OCI-LY7 (cell line): ENCODE results near the gene IMMT. TPM values are rescaled to one million over a fixed set of nuclear protein-coding genes. Genes with fewer than 3 reads are reported as not detected.

Experiments
- BruUV-seq: library from RNA; stranded (reverse); fragments of 400-500 nt; replicated peaks from 2 replicates; lab custom pipeline; 2021; lab: Mats Ljungman, UMichigan
- CTCF ChIA-PET: fragments of 300-600 bp; sonication (Branson Sonifier 250); formaldehyde crosslinking; loops from one replicate; lab custom pipeline; 2022; ENCODE audit warnings: antibody characterized with exemption; ENCODE audit not compliant: unreplicated experiment; lab: Charles Lee
- POLR2A ChIA-PET: fragments of 300-600 bp; sonication (Branson Sonifier 250); formaldehyde crosslinking; loops from one replicate; lab custom pipeline; 2022; ENCODE audit warnings: antibody characterized with exemption; lab: Charles Lee
- DNase-seq: peaks from one replicate; pipeline ENCODE4 v3.0.0-alpha.2; 2015; ENCODE audit warnings: low spot score
- H2AFZ ChIP-seq: fragments of 200-600 bp; sonication (generic), shearing (Covaris generic); 2 replicates; pipeline ENCODE4 v1.6.1; 2014; ENCODE audit warnings: mild to moderate bottlenecking, antibody characterized with exemption, low read length, moderate library complexity
- H3K27ac ChIP-seq: fragments of 200-600 bp; sonication (generic); 2 replicates; pipeline ENCODE4 v1.5.1; 2014; ENCODE audit warnings: mixed run types, low read depth, mild to moderate bottlenecking, moderate library complexity, low read length, inconsistent platforms; ENCODE audit not compliant: poor library complexity, severe bottlenecking
- H3K36me3 ChIP-seq: fragments of 200-600 bp; sonication (generic); 2 replicates; pipeline ENCODE4 v1.6.1; 2014; ENCODE audit warnings: mild to moderate bottlenecking, antibody characterized with exemption, low read length, moderate library complexity, mixed read lengths; ENCODE audit not compliant: insufficient read depth
- H3K4me1 ChIP-seq: fragments of 200-600 bp; sonication (generic); 2 replicates; pipeline ENCODE4 v1.5.1; 2014; ENCODE audit warnings: mild to moderate bottlenecking, low read length; ENCODE audit not compliant: insufficient read depth, poor library complexity, severe bottlenecking
- H3K4me2 ChIP-seq: fragments of 200-600 bp; sonication (generic); 2 replicates; pipeline ENCODE4 v1.6.1; 2014; ENCODE audit warnings: mild to moderate bottlenecking, low read length
- H3K4me3 ChIP-seq: fragments of 200-600 bp; sonication (generic); 2 replicates; pipeline ENCODE4 v1.5.1; 2014; ENCODE audit warnings: mild to moderate bottlenecking, low read depth, low read length; ENCODE audit not compliant: poor library complexity, severe bottlenecking
- H3K79me2 ChIP-seq: fragments of 200-600 bp; sonication (generic); 2 replicates; pipeline ENCODE4 v1.6.1; 2016; ENCODE audit warnings: low read depth, mild to moderate bottlenecking, low read length, moderate library complexity, mixed read lengths; ENCODE audit not compliant: insufficient read depth
- H3K9me2 ChIP-seq: fragments of 200-600 bp; sonication (generic); 2 replicates; pipeline ENCODE4 v1.6.1; 2016; ENCODE audit warnings: mild to moderate bottlenecking, low read length, mixed read lengths; ENCODE audit not compliant: insufficient read depth
- H3K9me3 ChIP-seq: fragments of 200-600 bp; sonication (generic); 2 replicates; pipeline ENCODE4 v1.6.1; 2014; ENCODE audit warnings: mild to moderate bottlenecking, mixed run types, low read length, mixed read lengths
- H4K20me1 ChIP-seq: fragments of 200-600 bp; sonication (generic); 2 replicates; pipeline ENCODE4 v1.6.1; 2014; ENCODE audit warnings: mild to moderate bottlenecking, antibody characterized with exemption, low read length, moderate library complexity, mixed read lengths; ENCODE audit not compliant: insufficient read depth
- CTCF ChIP-seq: fragments of 200-600 bp; sonication (generic); conservative IDR thresholded peaks from 2 replicates; pipeline ENCODE4 v1.5.1; 2014; ENCODE audit warnings: mild to moderate bottlenecking, antibody characterized with exemption, low read length, moderate library complexity, mixed read lengths
- EZH2phosphoT487 ChIP-seq: fragments of 200-600 bp; sonication (generic); IDR thresholded peaks from 2 replicates; pipeline ENCODE4 v1.6.1; 2018; ENCODE audit warnings: low read depth, borderline replicate concordance, mild to moderate bottlenecking, mixed run types, antibody characterized with exemption, low read length, moderate library complexity, mixed read lengths
- intact Hi-C: fragments of 100-400 bp; cut with micrococcal nuclease; formaldehyde crosslinking; loops from one replicate; pipeline ENCODE4 v1.10.0; 2022; ENCODE audit not compliant: unreplicated experiment
- total RNA-seq, 2 experiments: library from RNA; depleted of rRNA in 1 of 2; stranded (reverse); fragments of >200 nt in 1 of 2; shearing (Covaris generic) in 1 of 2; gene quantifications; 2 replicates each; pipeline ENCODE4 v1.2.3, GENCODE V29; 2014 to 2022

Gene IMMT
- total RNA-seq, 2 experiments from 2014 or later, result 77.3 to 128 TPM

DNA sequence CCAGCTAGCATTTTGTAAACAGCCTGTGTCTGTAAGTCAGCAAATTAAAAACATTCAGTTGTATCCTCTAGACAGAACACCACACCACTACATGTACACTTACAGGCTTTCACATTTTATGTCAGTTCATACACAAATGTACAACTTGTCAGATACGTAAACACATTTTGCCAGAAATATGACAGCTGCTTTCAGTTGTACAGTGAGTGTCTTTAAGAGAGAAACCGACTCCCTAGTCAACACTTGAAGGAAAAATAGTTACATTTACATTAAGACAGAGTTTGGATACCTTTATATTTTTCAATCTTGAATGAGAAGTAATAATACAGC lies 19.2 kb upstream of the IMMT start:
- H3K9me3 ChIP-seq, result no peaks in the 10 kb centered on the region
- peaks cover 60% of the 10 kb centered on the region for H3K36me3 ChIP-seq
- H3K27ac ChIP-seq, result no peak overlapping the region
- no peaks in the 10 kb centered on the region for H4K20me1 ChIP-seq
- intact Hi-C loops, result no loop called here
- BruUV-seq, result no TSS peak
- no peaks in the 10 kb centered on the region for H3K79me2 ChIP-seq
- no peak overlapping the region for H2AFZ ChIP-seq
- H3K9me2 ChIP-seq, result no peaks in the 10 kb centered on the region
- CTCF ChIA-PET, result no interaction called here
- no peak overlapping the region for H3K4me2 ChIP-seq
- DNase-seq, result no peak
- POLR2A ChIA-PET, result interaction anchor here (0.6 to 1.8 kb wide), 5 partner anchors 11 to 226 kb away, joined by 3 to 7 read pairs (median 3); partner anchors contain the start of gene KDM3A
- TF ChIP-seq EZH2phosphoT487 (no peak), CTCF (no peak)
- H3K4me3 ChIP-seq, result no peak overlapping the region
- H3K4me1 ChIP-seq, result peaks cover 16% of the 10 kb centered on the region

DNA sequence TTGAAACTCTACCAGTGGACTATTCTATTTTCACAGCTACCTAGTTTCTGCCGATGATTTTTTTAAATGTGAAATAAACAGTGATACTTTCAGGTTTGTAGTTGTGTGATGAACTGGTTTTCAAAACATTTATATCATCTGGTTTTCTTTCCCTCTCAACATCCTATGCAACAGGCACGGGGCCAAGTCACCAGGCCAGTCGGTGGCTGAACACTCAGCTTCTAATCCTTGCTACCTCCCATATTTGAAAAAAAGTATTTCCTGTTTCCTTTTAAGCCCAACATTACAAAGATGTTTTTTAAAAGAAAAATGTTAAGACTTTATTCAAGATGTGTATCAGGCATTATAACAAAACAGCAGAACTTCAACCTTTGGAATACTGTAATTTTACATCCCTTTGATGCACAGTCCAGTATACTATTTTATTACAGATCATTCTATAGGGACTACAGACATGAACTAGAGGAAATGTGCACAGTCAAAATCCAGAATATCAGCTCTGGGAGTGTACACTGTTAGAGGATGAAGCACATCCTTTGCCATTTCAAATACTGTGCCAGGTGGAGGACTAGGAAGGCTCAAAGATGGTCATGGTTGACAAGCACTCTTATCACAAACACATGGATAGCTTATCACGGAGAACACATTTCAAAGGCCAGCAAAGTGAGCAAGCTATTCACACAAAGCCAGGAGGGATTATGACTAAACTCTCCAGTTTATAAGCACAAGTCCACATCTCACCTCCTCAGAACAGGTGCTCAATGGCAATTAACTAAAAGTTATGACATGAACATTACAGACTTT lies 18.6 kb upstream of the IMMT start:
- Histone ChIP-seq H3K4me1 (peaks cover 16% of the 10 kb centered on the region), H3K4me3 (no peak overlapping the region), H3K9me2 (no peaks in the 10 kb centered on the region), H3K36me3 (peaks cover 65% of the 10 kb centered on the region), H3K27ac (no peak overlapping the region), H2AFZ (no peak overlapping the region), H3K9me3 (no peaks in the 10 kb centered on the region), H3K4me2 (no peak overlapping the region), H4K20me1 (no peaks in the 10 kb centered on the region), H3K79me2 (no peaks in the 10 kb centered on the region)
- no TSS peak for BruUV-seq
- ChIA-PET POLR2A (interaction anchor here (1.0 to 1.3 kb wide), 3 partner anchors 11 to 227 kb away, joined by 3 to 4 read pairs (median 3); partner anchors contain the start of gene KDM3A), CTCF (no interaction called here)
- no peak for DNase-seq
- intact Hi-C loops, result no loop called here
- TF ChIP-seq CTCF (no peak), EZH2phosphoT487 (no peak)

GRCh38 chr2:86213056-86213455 lies 17.8 kb upstream of the IMMT start:
- Histone ChIP-seq H3K27ac (no peak overlapping the region), H3K4me2 (no peak overlapping the region), H3K4me1 (peaks cover 16% of the 10 kb centered on the region), H3K9me2 (no peaks in the 10 kb centered on the region), H3K4me3 (no peak overlapping the region), H3K9me3 (no peaks in the 10 kb centered on the region), H3K79me2 (no peaks in the 10 kb centered on the region), H4K20me1 (no peaks in the 10 kb centered on the region), H2AFZ (no peak overlapping the region), H3K36me3 (peaks cover 74% of the 10 kb centered on the region)
- TF ChIP-seq EZH2phosphoT487 (no peak), CTCF (no peak)
- CTCF ChIA-PET, result no interaction called here
- intact Hi-C loops, result no loop called here
- POLR2A ChIA-PET, result interaction anchor here (1.0 kb wide), 1 partner anchor 25 kb away, joined by 4 read pairs; no protein-coding TSS in a partner anchor
- DNase-seq, result no peak
- BruUV-seq, result no TSS peak
